IMR-90 (cell line): ENCODE results near the gene CRIM1. TPM values are rescaled to one million over a fixed set of nuclear protein-coding genes. Genes with fewer than 3 reads are reported as not detected.

Experiments
- ATAC-seq: fragments of 200-7000 bp; cut with Tn5 transposase; 2 replicates; pipeline ENCODE4 v1.9.1; 2020; ENCODE audit warnings: low read depth, mild to moderate bottlenecking, moderate library complexity
- BruUV-seq: library from RNA; stranded (reverse); fragments of 400-500 nt; replicated peaks from 2 replicates; lab custom pipeline; 2021; lab: Mats Ljungman, UMichigan
- CTCF ChIA-PET: fragments of 300-600 bp; formaldehyde crosslinking; extraction: SDS; loops from one replicate; lab custom pipeline; 2021; ENCODE audit warnings: antibody characterized with exemption; lab: Yijun Ruan, JAX
- POLR2A ChIA-PET: fragments of 300-600 bp; sonication (Branson Sonifier 250); formaldehyde crosslinking; loops from one replicate; lab custom pipeline; 2022; ENCODE audit warnings: antibody characterized with exemption; ENCODE audit not compliant: unreplicated experiment; lab: Charles Lee
- DNase-seq: peaks from one replicate; pipeline ENCODE4 v3.0.0; 2013
- H2AFZ ChIP-seq: replicated peaks from 2 replicates; pipeline ENCODE3; 2013; ENCODE audit warnings: low read length, mild to moderate bottlenecking; ENCODE audit not compliant: poor library complexity
- H2AK5ac ChIP-seq: 2 replicates; pipeline ENCODE4 v1.6.1; 2013; ENCODE audit warnings: low read depth, low read length, inconsistent platforms
- H2AK9ac ChIP-seq: replicated peaks from 2 replicates; pipeline ENCODE3; 2013; ENCODE audit warnings: mild to moderate bottlenecking, low read depth, low read length, moderate library complexity; ENCODE audit not compliant: poor library complexity
- H2BK120ac ChIP-seq: 2 replicates; pipeline ENCODE4 v1.6.1; 2013; ENCODE audit warnings: low read depth, low read length, inconsistent platforms
- H2BK15ac ChIP-seq: 3 replicates; pipeline ENCODE4 v1.6.1; 2013; ENCODE audit warnings: low read depth, low read length, inconsistent platforms
- H2BK20ac ChIP-seq: 2 replicates; pipeline ENCODE4 v1.6.1; 2013; ENCODE audit warnings: low read depth, mild to moderate bottlenecking, inconsistent platforms, low read length, moderate library complexity
- H2BK5ac ChIP-seq: 2 replicates; pipeline ENCODE4 v1.6.1; 2013; ENCODE audit warnings: mild to moderate bottlenecking, low read depth, low read length, inconsistent platforms; ENCODE audit not compliant: poor library complexity, severe bottlenecking
- H3K14ac ChIP-seq: replicated peaks from 2 replicates; pipeline ENCODE4 v1.6.1; 2013; ENCODE audit warnings: low read depth, low read length, inconsistent platforms
- H3K18ac ChIP-seq: 2 replicates; pipeline ENCODE4 v1.6.1; 2013; ENCODE audit warnings: low read depth, low read length, control low read depth
- H3K23ac ChIP-seq: 2 replicates; pipeline ENCODE4 v1.6.1; 2013; ENCODE audit warnings: low read depth, low read length, inconsistent platforms
- H3K27ac ChIP-seq: 2 replicates; pipeline ENCODE4 v1.5.1; 2013; ENCODE audit warnings: mild to moderate bottlenecking, control low read depth, low read length; ENCODE audit not compliant: insufficient read depth
- H3K27me3 ChIP-seq: 2 replicates; pipeline ENCODE4 v1.6.1; 2013; ENCODE audit warnings: low read length; ENCODE audit not compliant: control insufficient read depth, insufficient read depth
- H3K36me3 ChIP-seq: 2 replicates; pipeline ENCODE4 v1.6.1; 2013; ENCODE audit warnings: low read length, mixed read lengths; ENCODE audit not compliant: control insufficient read depth, insufficient read depth
- H3K4ac ChIP-seq: 2 replicates; pipeline ENCODE4 v1.6.1; 2013; ENCODE audit warnings: low read depth, low read length, inconsistent platforms
- H3K4me1 ChIP-seq: 2 replicates; pipeline ENCODE4 v1.6.1; 2013; ENCODE audit warnings: low read length, mixed read lengths; ENCODE audit not compliant: control insufficient read depth, insufficient read depth
- H3K4me2 ChIP-seq: 2 replicates; pipeline ENCODE4 v1.6.1; 2013; ENCODE audit warnings: low read depth, mild to moderate bottlenecking, control low read depth, low read length, moderate library complexity
- H3K4me3 ChIP-seq: 2 replicates; pipeline ENCODE4 v1.5.1; 2013; ENCODE audit warnings: low read depth, mild to moderate bottlenecking, control low read depth, low read length, moderate library complexity; ENCODE audit not compliant: insufficient read depth
- H3K56ac ChIP-seq: 2 replicates; pipeline ENCODE4 v1.6.1; 2013; ENCODE audit warnings: low read length, inconsistent platforms; ENCODE audit not compliant: insufficient read depth; ENCODE audit errors: extremely low read depth
- H3K79me1 ChIP-seq, 2 experiments: 2 replicates each; pipeline ENCODE4 v1.6.1; 2013; ENCODE audit warnings: low read length in 2 of 2, inconsistent platforms in 1 of 2, low read depth in 1 of 2
- H3K9ac ChIP-seq: 2 replicates; pipeline ENCODE4 v1.6.1; 2013; ENCODE audit warnings: low read depth, low read length, control low read depth
- H3K9me1 ChIP-seq: 2 replicates; pipeline ENCODE4 v1.6.1; 2013; ENCODE audit warnings: low read length, inconsistent platforms; ENCODE audit not compliant: insufficient read depth
- H3K9me3 ChIP-seq: 2 replicates; pipeline ENCODE4 v1.6.1; 2013; ENCODE audit warnings: low read length; ENCODE audit not compliant: control insufficient read depth, insufficient read depth
- H4K20me1 ChIP-seq: 2 replicates; pipeline ENCODE4 v1.6.1; 2013; ENCODE audit warnings: low read length, inconsistent platforms; ENCODE audit not compliant: insufficient read depth
- H4K5ac ChIP-seq: 2 replicates; pipeline ENCODE4 v1.6.1; 2013; ENCODE audit warnings: mild to moderate bottlenecking, low read depth, low read length, control low read depth
- H4K8ac ChIP-seq, 2 experiments: 2 replicates each; pipeline ENCODE4 v1.6.1; 2013; ENCODE audit warnings: low read depth in 2 of 2, low read length in 2 of 2, control low read depth in 1 of 2, inconsistent platforms in 1 of 2
- H4K91ac ChIP-seq: 2 replicates; pipeline ENCODE4 v1.6.1; 2013; ENCODE audit warnings: low read depth, low read length, inconsistent platforms; ENCODE audit not compliant: insufficient read depth
- CHD1 ChIP-seq: IDR thresholded peaks from 2 replicates; pipeline ENCODE4 v1.6.1; 2012; ENCODE audit warnings: low read depth, low read length, improper control_type of control experiment
- FOS ChIP-seq: fragments of 150-350 bp; IDR thresholded peaks from 2 replicates; pipeline ENCODE4 v1.6.1; 2016; ENCODE audit warnings: low read depth, low read length
- NFE2L2 ChIP-seq: fragments of 150-350 bp; IDR thresholded peaks from 2 replicates; pipeline ENCODE4 v1.6.1; 2016; ENCODE audit warnings: low read depth, mild to moderate bottlenecking, low read length
- WGBS, 2 experiments: methylation state at CpG; one replicate each; pipeline versions ENCODE4 v1.1.5 to v1.1.7; 2013; ENCODE audit warnings: missing lambda C conversion rate in 2 of 2; ENCODE audit not compliant: insufficient read length in 1 of 2; ENCODE audit errors: extremely low coverage in 2 of 2; 5-methylcytosine and 5-hydroxymethylcytosine counted together
- dilution Hi-C: fragments of 300-500 bp; cut with HindIII; formaldehyde crosslinking; loops from one replicate; pipeline ENCODE4 v1.14.3; 2018; ENCODE audit warnings: low sequenced_read_pairs; ENCODE audit not compliant: unreplicated experiment
- in situ Hi-C: fragments of 300-500 bp; cut with MboI; formaldehyde crosslinking; loops from 3 replicates; pipeline ENCODE4 v1.14.3; 2019; ENCODE audit warnings: low sequenced_read_pairs, inconsistent platforms, mixed read lengths
- intact Hi-C: fragments of 100-400 bp; cut with micrococcal nuclease; formaldehyde crosslinking; loops from 2 replicates; pipeline ENCODE4 v1.10.0; 2022
- polyA plus RNA-seq, 3 experiments: library from polyadenylated mRNA; depleted of rRNA; stranded (reverse); fragments of >200 nt; gene quantifications; 2 replicates each; pipeline ENCODE4 v1.2.3, GENCODE V29; 2012; ENCODE audit warnings: low replicate concordance in 1 of 3
- total RNA-seq: library from RNA; depleted of rRNA; stranded (reverse); fragments of >200 nt; gene quantifications from 2 replicates; pipeline ENCODE4 v1.2.3, GENCODE V29; 2012
- TF ChIP-seq, protein P1 (sequence below): conservative IDR thresholded peaks from 2 replicates; pipeline ENCODE4 v1.5.1; 2012; ENCODE audit warnings: mild to moderate bottlenecking, low read depth, low read length, improper control_type of control experiment

The CRIM1 gene
- total and polyA plus RNA-seq, 2 of the 4 experiments (the other 2 are of a cell fraction) = 285 to 490 TPM

DNA sequence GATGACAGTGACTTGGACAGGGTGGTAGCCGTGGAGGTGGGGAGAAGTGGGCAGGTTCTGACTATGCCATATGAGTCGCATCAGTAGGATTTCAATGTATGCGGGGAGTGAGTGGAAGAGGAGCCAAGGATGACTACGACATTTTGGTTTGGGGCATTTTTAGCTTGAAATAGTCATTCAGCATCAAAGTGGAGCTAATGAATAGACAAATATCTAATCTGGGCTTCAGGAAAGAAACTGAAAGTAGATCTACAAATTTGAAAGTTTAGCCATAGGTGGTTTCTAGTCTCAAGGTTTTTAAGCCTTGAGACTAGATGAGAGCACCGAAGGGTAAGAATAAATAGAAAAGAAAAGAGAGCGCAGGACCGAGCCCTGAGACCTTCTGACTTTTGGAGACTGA lies 184.1 kb downstream of the CRIM1 start:
- no peaks in the 10 kb centered on the region for H3K9me3 ChIP-seq
- no peak overlapping the region for H2BK15ac ChIP-seq
- peak overlapping the region; percentile 15; the same call in 1 of the 2 replicates for H3K4me2 ChIP-seq
- peaks cover 4% of the 10 kb centered on the region; the same call in 1 of the 2 replicates for H4K20me1 ChIP-seq
- H3K4me1 ChIP-seq = peaks cover 12% of the 10 kb centered on the region
- peak overlapping the region; percentile 12; the same call in 1 of the 2 replicates for H3K4ac ChIP-seq
- POLR2A ChIA-PET = no interaction called here
- H3K18ac ChIP-seq = no peak overlapping the region
- no TSS peak for BruUV-seq
- no peak overlapping the region for H4K5ac ChIP-seq
- H3K4me3 ChIP-seq = no peak overlapping the region
- H3K56ac ChIP-seq = no peak overlapping the region
- ATAC-seq = peak; percentile 47; the same call in 1 of the 2 replicates
- peak; percentile 78 for DNase-seq
- TF ChIP-seq NFE2L2 (peak; percentile 14; the same call in 1 of the 2 replicates), CHD1 (no peak), FOS (peak; percentile 19; the same call in 1 of the 2 replicates)
- TF ChIP-seq, protein P1, sequence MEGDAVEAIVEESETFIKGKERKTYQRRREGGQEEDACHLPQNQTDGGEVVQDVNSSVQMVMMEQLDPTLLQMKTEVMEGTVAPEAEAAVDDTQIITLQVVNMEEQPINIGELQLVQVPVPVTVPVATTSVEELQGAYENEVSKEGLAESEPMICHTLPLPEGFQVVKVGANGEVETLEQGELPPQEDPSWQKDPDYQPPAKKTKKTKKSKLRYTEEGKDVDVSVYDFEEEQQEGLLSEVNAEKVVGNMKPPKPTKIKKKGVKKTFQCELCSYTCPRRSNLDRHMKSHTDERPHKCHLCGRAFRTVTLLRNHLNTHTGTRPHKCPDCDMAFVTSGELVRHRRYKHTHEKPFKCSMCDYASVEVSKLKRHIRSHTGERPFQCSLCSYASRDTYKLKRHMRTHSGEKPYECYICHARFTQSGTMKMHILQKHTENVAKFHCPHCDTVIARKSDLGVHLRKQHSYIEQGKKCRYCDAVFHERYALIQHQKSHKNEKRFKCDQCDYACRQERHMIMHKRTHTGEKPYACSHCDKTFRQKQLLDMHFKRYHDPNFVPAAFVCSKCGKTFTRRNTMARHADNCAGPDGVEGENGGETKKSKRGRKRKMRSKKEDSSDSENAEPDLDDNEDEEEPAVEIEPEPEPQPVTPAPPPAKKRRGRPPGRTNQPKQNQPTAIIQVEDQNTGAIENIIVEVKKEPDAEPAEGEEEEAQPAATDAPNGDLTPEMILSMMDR = no peak
- H3K14ac ChIP-seq = no peak overlapping the region; the same call in 1 of the 2 replicates
- peaks cover 23% of the 10 kb centered on the region for H3K9me1 ChIP-seq
- H4K91ac ChIP-seq = no peak overlapping the region
- intact Hi-C loops = no loop called here
- peaks cover 14 to 72% of the 10 kb centered on the region in 2 experiments; a peak in 3 of 4 replicates for H3K79me1 ChIP-seq
- CTCF ChIA-PET = no interaction called here
- no peak overlapping the region for H2AK5ac ChIP-seq
- no peaks in the 10 kb centered on the region for H3K27me3 ChIP-seq
- H2AK9ac ChIP-seq = no peak overlapping the region
- H3K23ac ChIP-seq = no peak overlapping the region
- dilution Hi-C loops = no loop called here
- peak overlapping the region in 1 of 2 experiments; percentile 29; a peak in 1 of 4 replicates for H4K8ac ChIP-seq
- no peak overlapping the region for H3K9ac ChIP-seq
- in situ Hi-C loops = no loop called here
- H2BK20ac ChIP-seq = no peak overlapping the region
- peak overlapping the region; percentile 31; the same call in 1 of the 2 replicates for H3K27ac ChIP-seq
- peaks cover 56% of the 10 kb centered on the region for H3K36me3 ChIP-seq
- no peak overlapping the region for H2BK120ac ChIP-seq
- WGBS, 2 experiments = 67% methylated on average over 3 of the region's 7 CpGs; no CpG with 5 or more reads in 1 of the 2 experiments
- H2AFZ ChIP-seq = no peak overlapping the region
- peak overlapping the region; percentile 66 for H2BK5ac ChIP-seq
